K562 (cell line): ENCODE results near the gene IPO5. TPM values are rescaled to one million over a fixed set of nuclear protein-coding genes. Genes with fewer than 3 reads are reported as not detected.

Experiments used
- ATAC-seq: fragments of 200-7000 bp; cut with Tn5 transposase; 3 replicates; pipeline ENCODE4 v1.9.1; 2020; ENCODE audit warnings: moderate library complexity
- BruUV-seq: library from RNA; stranded (reverse); fragments of 400-500 nt; replicated peaks from 2 replicates; lab custom pipeline; 2021; lab: Mats Ljungman, UMichigan
- CTCF ChIA-PET: fragments of 300-600 bp; formaldehyde crosslinking; extraction: SDS; loops from one replicate; lab custom pipeline; 2021; ENCODE audit warnings: low intra/inter-chr PET ratio; lab: Yijun Ruan, JAX
- POLR2A ChIA-PET: fragments of 300-600, 350-650 bp; sonication (Branson Sonifier 250); formaldehyde crosslinking; extraction: SDS; loops from one replicate; lab custom pipeline; 2021; ENCODE audit warnings: antibody characterized with exemption, inconsistent platforms; lab: Yijun Ruan, JAX
- DNase-seq, 4 experiments: peaks; one replicate each; pipeline versions ENCODE4 v3.0.0 to v3.0.0-alpha.2; 2011 to 2018; ENCODE audit warnings: low spot score in 3 of 4, mixed read lengths in 3 of 4; ENCODE audit errors: extremely low read depth in 1 of 4
- FAIRE-seq: peaks from 2 replicates; lab custom pipeline; 2011; peaks lifted over from hg19 to GRCh38; lab: Jason Lieb, UNC
- H2AFZ ChIP-seq: 2 replicates; pipeline ENCODE4 v1.6.0; 2011; ENCODE audit warnings: low read depth, low read length, control low read depth, inconsistent platforms
- H3K27ac ChIP-seq: fragments of 200-600 bp; 3 replicates; pipeline ENCODE4 v1.8.0; 2011; ENCODE audit warnings: low read depth, mild to moderate bottlenecking, control low read depth, inconsistent platforms, low read length, moderate library complexity, mixed read lengths; ENCODE audit errors: extremely low read depth
- H3K27me3 ChIP-seq, 2 experiments: fragments of 300-600 bp in 1 of 2; 2 replicates in 1 of 2; 3 replicates in 1 of 2; pipeline versions ENCODE4 v1.6.0 to v1.8.0; 2011; ENCODE audit warnings: inconsistent platforms in 2 of 2, low read length in 2 of 2, mild to moderate bottlenecking in 1 of 2, mixed read lengths in 1 of 2, moderate library complexity in 1 of 2; ENCODE audit not compliant: control insufficient read depth in 2 of 2, insufficient read depth in 2 of 2
- H3K36me3 ChIP-seq: fragments of 300-600 bp; 3 replicates; pipeline ENCODE4 v1.8.0; 2011; ENCODE audit warnings: mild to moderate bottlenecking, low read length, inconsistent platforms; ENCODE audit not compliant: control insufficient read depth, insufficient read depth
- H3K4me1 ChIP-seq, 2 experiments: fragments of 200-600 bp in 1 of 2; replicated peaks in 1 of 2; 2 replicates in 1 of 2; 3 replicates in 1 of 2; pipeline versions ENCODE4 v1.5.1 to v1.8.0; 2011; ENCODE audit warnings: inconsistent platforms in 2 of 2, low read length in 2 of 2, mild to moderate bottlenecking in 1 of 2, mixed read lengths in 1 of 2, moderate library complexity in 1 of 2; ENCODE audit not compliant: control insufficient read depth in 2 of 2, insufficient read depth in 2 of 2
- H3K4me2 ChIP-seq: 2 replicates; pipeline ENCODE4 v1.6.1; 2011; ENCODE audit warnings: low read length, control low read depth, inconsistent platforms, mixed read lengths; ENCODE audit not compliant: insufficient read depth
- H3K4me3 ChIP-seq: fragments of 200-600 bp; sonication (generic), shearing (Covaris generic); 2 replicates; pipeline ENCODE4 v1.5.1; 2016; ENCODE audit warnings: control low read depth, inconsistent platforms
- H3K79me2 ChIP-seq: fragments of 200-600 bp; 3 replicates; pipeline ENCODE4 v1.8.0; 2011; ENCODE audit warnings: low read length, inconsistent platforms; ENCODE audit not compliant: control insufficient read depth, insufficient read depth
- H3K9ac ChIP-seq, 2 experiments: 2 replicates each; pipeline versions ENCODE4 v1.6.0 to v1.6.1; 2011; ENCODE audit warnings: low read depth in 2 of 2, low read length in 2 of 2, control low read depth in 1 of 2, inconsistent platforms in 1 of 2, mild to moderate bottlenecking in 1 of 2, mixed read lengths in 1 of 2; ENCODE audit not compliant: insufficient read depth in 1 of 2
- H3K9me1 ChIP-seq: one replicate; pipeline ENCODE4 v1.6.0; 2011; ENCODE audit warnings: inconsistent platforms, mild to moderate bottlenecking, low read length, moderate library complexity; ENCODE audit not compliant: control insufficient read depth, insufficient read depth
- H3K9me3 ChIP-seq: replicated peaks from 2 replicates; pipeline ENCODE4 v1.5.1; 2011; ENCODE audit warnings: low read depth, low read length, inconsistent platforms; ENCODE audit not compliant: control insufficient read depth, insufficient read depth
- H4K20me1 ChIP-seq: replicated peaks from 2 replicates; pipeline ENCODE4 v1.6.1; 2011; ENCODE audit warnings: low read length, inconsistent platforms, mixed read lengths; ENCODE audit not compliant: control insufficient read depth, insufficient read depth
- AFF1 ChIP-seq, 2 experiments: fragments of 450-650 bp; IDR thresholded peaks; 2 replicates each; pipeline ENCODE4 v1.6.1; 2018; ENCODE audit warnings: mild to moderate bottlenecking in 2 of 2, low read depth in 1 of 2; ENCODE audit not compliant: partially characterized antibody in 2 of 2
- CHCHD3 ChIP-seq: fragments of 250-450 bp; sonication (Bioruptor Pico); IDR thresholded peaks from 2 replicates; pipeline ENCODE4 v2.1.2; 2022; ENCODE audit warnings: mild to moderate bottlenecking
- EWSR1 ChIP-seq: fragments of 450-650 bp; IDR thresholded peaks from 2 replicates; pipeline ENCODE4 v1.6.1; 2018; ENCODE audit warnings: borderline replicate concordance, mild to moderate bottlenecking, low read depth, moderate library complexity; ENCODE audit not compliant: partially characterized antibody
- KHSRP ChIP-seq: fragments of 450-650 bp; IDR thresholded peaks from 2 replicates; pipeline ENCODE4 v1.6.1; 2017
- TFE3 ChIP-seq: fragments of 450-650 bp; formaldehyde crosslinking; IDR thresholded peaks from 2 replicates; pipeline ENCODE4 v1.4.0; 2020; ENCODE audit warnings: mild to moderate bottlenecking, mixed read lengths
- WGBS: fragments of 100-300 bp; shearing (Covaris generic); methylation state at CpG from one replicate; pipeline ENCODE4 v1.1.6; 2016; ENCODE audit warnings: low coverage, mixed read lengths; ENCODE audit not compliant: insufficient coverage; ENCODE audit errors: missing lambda C conversion rate; 5-methylcytosine and 5-hydroxymethylcytosine counted together
- in situ Hi-C: fragments of 300-500 bp; cut with MboI; formaldehyde crosslinking; loops from 4 replicates; pipeline ENCODE4 v1.15.0; 2018; ENCODE audit warnings: inconsistent platforms, mixed read lengths
- intact Hi-C: fragments of 100-400 bp; cut with micrococcal nuclease; formaldehyde crosslinking; loops from 2 replicates; pipeline ENCODE4 v1.14.2; 2022
- polyA plus RNA-seq, 8 experiments: library from polyadenylated mRNA; depleted of rRNA in 4 of 8; stranded (reverse) in 5 of 8; unstranded in 3 of 8; fragments of >200 nt; fragmentation: Nextera tagmentation in 2 of 8; fragmentation: Illumina TruSeq in 1 of 8; extraction: Ambion mirVana in 2 of 8; extraction: Trizol in 1 of 8; gene quantifications; 2 replicates each; pipeline versions ENCODE4 v1.2.1 to v1.2.3, GENCODE V29; 2011 to 2014; ENCODE audit warnings: inconsistent platforms in 1 of 8, missing spikeins in 1 of 8
- total RNA-seq, 7 experiments: library from RNA; depleted of rRNA in 6 of 7; stranded (reverse); fragments of >200 nt in 6 of 7; fragmentation: Illumina TruSeq in 2 of 7; extraction: Trizol in 2 of 7; gene quantifications; 2 replicates each; pipeline versions ENCODE4 v1.2.1 to v1.2.3, GENCODE V29; 2011 to 2021; ENCODE audit warnings: low replicate concordance in 1 of 7
- TF ChIP-seq, protein P1 (sequence below): fragments of 250-450 bp; sonication (Bioruptor Pico); IDR thresholded peaks from 2 replicates; pipeline ENCODE4 v1.5.0; 2021; ENCODE audit warnings: mild to moderate bottlenecking, borderline replicate concordance

Gene IPO5
- total and polyA plus RNA-seq, 9 of the 15 experiments (the other 6 are each of a cell fraction or from before 2014, with no cell fraction given) = 45.8 to 206 (median 134) TPM

DNA sequence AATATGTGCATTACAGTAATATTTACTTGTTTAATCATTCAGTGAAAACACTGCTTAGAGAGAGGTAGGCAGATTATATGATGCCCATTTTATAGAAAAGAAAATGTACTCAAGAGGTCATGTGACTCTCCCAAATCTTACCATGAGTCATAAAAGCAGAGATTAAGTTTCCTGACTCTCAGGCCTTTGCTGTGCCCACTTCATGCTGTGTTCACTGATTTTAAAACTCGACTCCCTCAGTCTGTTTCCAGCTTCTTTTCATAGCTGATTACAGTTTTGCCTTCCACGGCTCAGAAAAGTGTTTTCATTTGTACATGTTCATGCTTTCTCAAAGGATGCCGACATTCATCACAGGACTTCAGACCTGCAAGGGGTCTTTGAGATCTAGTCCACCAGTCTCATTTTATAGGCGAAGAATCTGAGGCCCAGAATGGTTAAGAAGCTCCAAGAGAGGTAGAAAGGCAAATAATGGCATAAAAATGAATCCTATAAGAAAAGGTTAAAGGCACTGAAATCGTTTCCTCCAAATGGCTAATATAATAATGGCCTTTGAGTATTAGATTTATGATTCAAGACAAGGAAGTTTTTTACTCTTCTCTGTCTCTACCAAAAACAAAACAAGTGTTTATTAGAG lies 9.0 kb upstream of the IPO5 start:
- ChIA-PET POLR2A (no interaction called here), CTCF (no interaction called here)
- WGBS = 0% methylated on average over 4 of the region's 5 CpGs
- DNase-seq (no peak), ATAC-seq (no peak), FAIRE-seq (no peak)
- BruUV-seq = no TSS peak
- Histone ChIP-seq H2AFZ (no peak overlapping the region), H3K9ac (no peak overlapping the region), H3K9me3 (no peaks in the 10 kb centered on the region), H3K79me2 (no peaks in the 10 kb centered on the region), H3K27me3 (no peaks in the 10 kb centered on the region; a peak in 1 of 5 replicates), H3K9me1 (no peaks in the 10 kb centered on the region), H3K4me2 (no peak overlapping the region), H3K27ac (no peak overlapping the region), H3K36me3 (no peaks in the 10 kb centered on the region), H3K4me3 (no peak overlapping the region), H3K4me1 (no peaks in the 10 kb centered on the region), H4K20me1 (no peaks in the 10 kb centered on the region)
- intact Hi-C loops = no loop called here
- TF ChIP-seq AFF1 (IDR thresholded peaks at IDR 0.05; ENCODE audit: low read depth in 1 of 2, partially characterized antibody in 2 of 2) (no peak), CHCHD3 (CRISPR knock-in tag) (no peak), EWSR1 (no peak), TFE3 (peak; percentile 69), KHSRP (no peak)
- TF ChIP-seq, protein P1, sequence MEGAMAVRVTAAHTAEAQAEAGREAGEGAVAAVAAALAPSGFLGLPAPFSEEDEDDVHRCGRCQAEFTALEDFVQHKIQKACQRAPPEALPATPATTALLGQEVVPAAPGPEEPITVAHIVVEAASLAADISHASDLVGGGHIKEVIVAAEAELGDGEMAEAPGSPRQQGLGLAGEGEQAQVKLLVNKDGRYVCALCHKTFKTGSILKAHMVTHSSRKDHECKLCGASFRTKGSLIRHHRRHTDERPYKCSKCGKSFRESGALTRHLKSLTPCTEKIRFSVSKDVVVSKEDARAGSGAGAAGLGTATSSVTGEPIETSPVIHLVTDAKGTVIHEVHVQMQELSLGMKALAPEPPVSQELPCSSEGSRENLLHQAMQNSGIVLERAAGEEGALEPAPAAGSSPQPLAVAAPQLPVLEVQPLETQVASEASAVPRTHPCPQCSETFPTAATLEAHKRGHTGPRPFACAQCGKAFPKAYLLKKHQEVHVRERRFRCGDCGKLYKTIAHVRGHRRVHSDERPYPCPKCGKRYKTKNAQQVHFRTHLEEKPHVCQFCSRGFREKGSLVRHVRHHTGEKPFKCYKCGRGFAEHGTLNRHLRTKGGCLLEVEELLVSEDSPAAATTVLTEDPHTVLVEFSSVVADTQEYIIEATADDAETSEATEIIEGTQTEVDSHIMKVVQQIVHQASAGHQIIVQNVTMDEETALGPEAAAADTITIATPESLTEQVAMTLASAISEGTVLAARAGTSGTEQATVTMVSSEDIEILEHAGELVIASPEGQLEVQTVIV (CRISPR knock-in tag) = no peak
- in situ Hi-C loops = no loop called here
